ENCODE results near the gene SNRK. TPM values are rescaled to one million over a fixed set of nuclear protein-coding genes. Genes with fewer than 3 reads are reported as not detected.

Gene SNRK
- total RNA-seq, 1 donor from 2014 or later: 46.3 TPM

DNA sequence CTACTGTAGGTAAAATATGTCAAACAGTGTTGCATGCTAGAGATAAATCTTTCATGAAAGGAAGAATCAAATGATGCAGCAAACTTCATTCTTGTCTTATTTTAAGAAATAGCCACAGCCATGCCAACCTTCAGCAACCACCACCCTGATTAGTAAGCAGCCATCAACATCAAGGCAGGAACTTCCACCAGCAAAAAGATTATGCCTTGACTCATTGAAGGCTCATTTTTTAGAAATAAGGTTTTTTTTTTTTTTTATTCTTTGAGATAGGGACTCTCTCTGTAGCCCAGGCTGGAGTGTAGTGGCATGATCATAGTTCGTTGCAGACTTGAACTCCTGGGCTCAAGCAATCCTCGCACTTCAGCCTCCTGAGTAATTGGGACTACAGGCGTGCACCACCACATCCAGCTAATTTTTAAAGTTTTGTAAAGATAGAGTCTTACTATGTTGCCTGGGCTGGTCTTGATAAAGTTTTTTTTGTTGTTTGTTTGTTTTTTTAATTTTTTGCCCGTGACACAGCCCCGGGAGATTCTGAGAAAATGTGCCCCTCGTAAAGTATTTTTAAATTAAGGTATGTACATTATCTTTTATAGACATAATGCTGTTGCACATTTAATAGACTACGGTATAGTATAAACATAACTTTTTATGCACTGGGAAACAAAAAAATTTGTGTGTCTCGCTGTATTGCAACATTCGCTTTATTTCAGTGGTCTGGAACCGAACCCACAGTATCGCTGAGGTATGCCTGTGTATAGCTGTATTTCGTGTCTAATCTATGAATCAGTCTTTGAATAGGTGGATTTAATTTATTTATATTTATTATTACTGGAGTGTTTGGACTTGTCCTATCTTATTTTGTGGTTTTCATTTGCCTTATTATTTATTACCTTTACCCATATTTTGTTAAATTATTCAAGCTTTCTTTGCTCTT is 23.3 kb downstream of the SNRK start:
- no peak overlapping the region for H3K27ac ChIP-seq
- H3K9me3 ChIP-seq: no peaks in the 10 kb centered on the region
- H3K4me3 ChIP-seq: no peak overlapping the region
- no peak for ATAC-seq
- intact Hi-C loops (cut with DNase I): no loop called here
- TF ChIP-seq CTCF (IDR thresholded peaks at IDR 0.05): no peak
- H3K4me1 ChIP-seq: peaks cover 13% of the 10 kb centered on the region
- DNase-seq: no peak
- H3K36me3 ChIP-seq: peaks cover 24% of the 10 kb centered on the region
- H3K27me3 ChIP-seq: no peaks in the 10 kb centered on the region

GRCh38 chr3:43316783-43317460 is 30.6 kb downstream of the SNRK start:
- H3K36me3 ChIP-seq: no peaks in the 10 kb centered on the region
- no peak overlapping the region for H3K4me3 ChIP-seq
- ATAC-seq: peak; percentile 32
- H3K27ac ChIP-seq: no peak overlapping the region
- intact Hi-C loops (cut with DNase I): no loop called here
- no peak for DNase-seq
- H3K4me1 ChIP-seq: peaks cover 32% of the 10 kb centered on the region
- no peaks in the 10 kb centered on the region for H3K9me3 ChIP-seq
- TF ChIP-seq CTCF (IDR thresholded peaks at IDR 0.05): no peak
- no peaks in the 10 kb centered on the region for H3K27me3 ChIP-seq

GRCh38 chr3:43317461-43318316 is 31.3 kb downstream of the SNRK start:
- Histone ChIP-seq H3K4me3 (no peak overlapping the region), H3K36me3 (no peaks in the 10 kb centered on the region), H3K27me3 (no peaks in the 10 kb centered on the region), H3K4me1 (peaks cover 32% of the 10 kb centered on the region), H3K27ac (no peak overlapping the region), H3K9me3 (no peaks in the 10 kb centered on the region)
- peak; percentile 12 for ATAC-seq
- intact Hi-C loops (cut with DNase I): no loop called here
- TF ChIP-seq CTCF (IDR thresholded peaks at IDR 0.05): no peak
- DNase-seq: no peak

- no peaks in the 10 kb centered on the region for H3K36me3 ChIP-seq
- no peak overlapping the region for H3K4me3 ChIP-seq
- H3K27me3 ChIP-seq: no peaks in the 10 kb centered on the region
- intact Hi-C loops (cut with DNase I): no loop called here
- ATAC-seq (no peak), DNase-seq (no peak)
- TF ChIP-seq CTCF (IDR thresholded peaks at IDR 0.05): no peak
- H3K27ac ChIP-seq: no peak overlapping the region
- H3K9me3 ChIP-seq: no peaks in the 10 kb centered on the region
- peaks cover 28% of the 10 kb centered on the region for H3K4me1 ChIP-seq
These were observed 33.0 kb downstream of the SNRK start for GRCh38 chr3:43319376-43319775.

GRCh38 chr3:43319794-43320193 is 33.5 kb downstream of the SNRK start:
- no peak for DNase-seq
- no peaks in the 10 kb centered on the region for H3K36me3 ChIP-seq
- no peaks in the 10 kb centered on the region for H3K27me3 ChIP-seq
- ATAC-seq: no peak
- no peak overlapping the region for H3K4me3 ChIP-seq
- no peaks in the 10 kb centered on the region for H3K9me3 ChIP-seq
- intact Hi-C loops (cut with DNase I): no loop called here
- TF ChIP-seq CTCF (IDR thresholded peaks at IDR 0.05): no peak
- peaks cover 32% of the 10 kb centered on the region for H3K4me1 ChIP-seq
- no peak overlapping the region for H3K27ac ChIP-seq

All from upper lobe of right lung (tissue), 1 donor.